HG02943 (cell line): ENCODE data around the gene NKD1.

Experiments
- ATAC-seq: cut with Tn5 transposase; IDR thresholded peaks from one replicate; pipeline ENCODE4 v1.9.1; 2021; ENCODE audit warnings: mild to moderate bottlenecking, low read depth, moderate library complexity; ENCODE audit not compliant: unreplicated experiment

The NKD1 gene

DNA sequence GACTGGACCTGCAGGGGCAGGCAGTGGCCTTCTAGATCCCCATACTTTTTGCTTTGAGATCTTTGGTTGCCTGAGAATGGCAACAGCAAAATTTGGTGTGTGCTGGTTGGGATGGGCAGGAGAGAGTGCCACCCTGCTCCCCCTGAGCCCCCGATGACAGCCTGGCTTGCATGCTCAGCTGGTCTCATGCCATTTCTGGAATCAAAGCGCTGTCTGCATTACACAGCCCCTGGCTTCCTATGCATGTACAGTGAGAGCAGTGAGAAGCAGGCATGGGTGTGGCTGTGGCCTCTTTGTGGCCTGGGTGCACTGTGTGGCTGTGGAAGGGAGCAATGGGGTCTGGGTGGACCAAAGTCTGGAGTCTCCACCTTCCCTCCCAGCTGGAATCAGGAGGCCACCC, 47.7 kb downstream of the NKD1 start:
- ATAC-seq: no peak

DNA sequence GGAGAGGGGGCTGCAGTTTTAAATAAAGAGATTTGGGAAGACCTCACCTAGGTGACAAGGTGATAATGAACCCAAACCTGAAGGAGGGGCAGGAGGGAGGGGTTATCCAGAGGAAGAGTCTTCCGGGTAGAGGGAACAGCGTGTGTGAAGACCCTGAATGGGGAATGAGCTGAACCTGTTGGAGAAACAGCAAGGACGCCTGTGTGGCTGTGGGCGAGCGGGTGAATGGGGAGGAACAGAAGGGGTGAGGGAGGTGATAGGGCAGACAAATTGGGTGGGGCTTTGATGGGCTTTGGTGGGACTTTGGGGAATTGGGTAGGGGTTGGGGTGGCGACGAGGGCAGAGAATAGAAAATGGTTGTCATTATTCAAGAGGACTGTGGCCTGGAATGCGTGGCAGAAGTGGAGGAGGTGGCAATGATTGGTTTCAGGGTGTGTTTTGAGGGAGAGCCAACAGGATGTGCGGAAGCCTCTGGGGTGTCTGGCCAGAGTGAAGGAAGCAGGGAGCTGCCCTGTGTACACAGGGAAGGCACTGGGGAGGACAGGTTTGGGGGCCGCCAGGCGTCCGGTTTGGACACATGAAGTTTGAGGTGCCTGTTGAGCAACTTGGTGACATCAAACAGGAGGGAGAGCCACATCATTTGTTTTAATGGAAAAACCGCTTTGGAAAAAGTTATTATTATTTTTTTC, 48.7 kb downstream of the NKD1 start:
- no peak for ATAC-seq

DNA sequence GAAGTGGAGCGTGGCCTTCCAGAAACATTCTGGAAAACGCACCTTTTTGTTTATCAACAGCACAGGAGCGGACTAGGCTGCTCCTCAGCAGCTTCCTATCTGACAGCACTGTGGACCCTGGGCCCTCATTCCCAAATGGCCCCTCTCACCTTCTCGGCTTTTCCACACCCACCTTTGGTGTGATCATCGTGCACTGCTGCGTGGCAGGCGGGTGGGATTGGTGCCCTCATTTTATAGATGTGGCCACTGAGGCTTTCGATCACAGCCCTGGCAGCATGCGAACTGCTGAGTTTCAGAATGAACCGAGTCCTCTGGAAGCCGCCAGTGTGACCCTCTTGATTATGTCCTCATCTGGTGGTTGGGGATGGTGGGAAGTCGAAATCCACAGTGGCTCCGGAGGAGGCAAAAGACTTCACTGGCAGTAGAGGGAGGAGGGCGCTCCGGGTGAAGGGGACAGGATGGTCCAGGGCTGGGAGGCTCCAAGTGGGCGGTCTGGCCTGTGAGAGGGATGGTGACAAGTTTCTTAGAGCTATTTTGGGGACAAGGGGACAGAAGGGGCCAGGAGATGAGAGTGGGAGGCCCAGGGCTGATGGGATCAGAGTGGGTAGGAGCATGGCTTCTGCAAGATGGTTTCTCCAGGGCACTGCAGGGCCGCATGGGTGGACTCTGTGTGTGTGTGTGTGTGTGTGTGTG, 49.5 kb downstream of the NKD1 start:
- no peak for ATAC-seq

DNA sequence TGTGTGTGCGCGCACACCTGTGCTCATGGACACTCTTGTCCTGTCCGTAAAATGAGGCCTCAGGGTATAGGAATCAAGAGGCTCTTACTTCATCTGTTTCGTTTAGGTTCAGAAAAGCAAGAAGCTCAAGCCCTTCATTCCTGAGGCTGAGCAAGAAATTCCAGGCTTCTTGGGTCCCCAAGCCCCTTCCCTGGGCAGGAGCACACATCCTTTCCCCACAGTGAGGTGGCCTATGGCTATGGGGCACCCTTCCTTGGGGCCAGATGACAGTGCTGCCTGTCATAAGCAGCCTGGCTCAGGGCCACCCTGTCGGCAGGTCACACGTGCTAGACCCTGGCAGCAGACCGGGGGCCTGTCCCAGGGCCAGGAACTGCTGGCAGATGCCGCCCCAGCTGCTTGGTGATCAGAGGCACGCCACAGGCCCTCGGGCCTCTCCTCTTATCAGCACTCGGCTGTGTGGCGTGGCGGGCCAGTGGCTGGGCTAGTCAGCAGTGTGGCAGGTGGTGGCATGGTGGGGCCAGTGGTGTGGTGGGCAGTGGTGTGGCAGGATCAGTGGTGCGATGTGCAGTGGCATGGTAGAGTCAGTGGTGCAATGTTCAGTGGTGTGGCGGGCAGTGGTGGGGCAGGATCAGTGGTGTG, 50.2 kb downstream of the NKD1 start:
- ATAC-seq: no peak

DNA sequence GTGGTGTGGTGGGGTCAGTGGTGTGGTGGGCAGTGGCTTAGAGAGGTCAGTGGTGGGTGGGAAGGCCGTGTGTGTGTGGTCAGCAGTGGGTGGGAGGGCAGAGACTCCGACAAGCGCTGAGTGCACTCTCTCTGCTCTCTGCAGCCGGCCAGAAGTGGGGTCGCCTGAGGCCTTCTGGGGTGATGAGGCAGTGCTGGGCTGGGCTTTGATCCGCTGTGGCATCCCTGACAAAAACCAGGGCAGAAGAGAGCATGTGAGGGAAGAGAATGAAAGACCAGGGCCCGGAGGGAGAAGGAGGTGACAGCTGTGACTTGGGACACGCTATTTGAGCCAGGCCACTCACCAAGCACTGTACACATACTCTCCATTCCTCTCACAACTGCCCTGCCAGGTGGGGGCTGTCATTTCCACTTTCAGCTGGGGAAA, 50.8 kb downstream of the NKD1 start:
- ATAC-seq: no peak

DNA sequence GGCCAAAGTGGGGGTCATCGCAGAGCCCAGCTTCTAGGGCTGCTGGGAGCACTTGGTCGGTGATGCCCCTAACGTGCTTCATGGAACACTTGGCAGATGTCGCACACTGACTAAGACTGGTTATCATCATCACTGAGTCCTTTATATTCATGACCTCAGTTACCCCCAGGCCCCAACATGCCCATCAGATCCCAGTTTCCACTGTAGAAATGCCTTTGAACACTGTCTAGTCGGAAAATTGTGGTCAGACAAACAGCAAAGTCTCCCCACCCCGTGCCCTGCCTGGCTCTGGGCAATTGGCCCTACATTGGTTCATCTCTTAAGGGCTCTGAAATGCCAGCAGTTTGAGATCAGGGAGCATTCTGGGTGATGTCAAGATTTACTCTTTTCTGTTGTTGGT, 51.3 kb downstream of the NKD1 start:
- ATAC-seq: no peak

DNA sequence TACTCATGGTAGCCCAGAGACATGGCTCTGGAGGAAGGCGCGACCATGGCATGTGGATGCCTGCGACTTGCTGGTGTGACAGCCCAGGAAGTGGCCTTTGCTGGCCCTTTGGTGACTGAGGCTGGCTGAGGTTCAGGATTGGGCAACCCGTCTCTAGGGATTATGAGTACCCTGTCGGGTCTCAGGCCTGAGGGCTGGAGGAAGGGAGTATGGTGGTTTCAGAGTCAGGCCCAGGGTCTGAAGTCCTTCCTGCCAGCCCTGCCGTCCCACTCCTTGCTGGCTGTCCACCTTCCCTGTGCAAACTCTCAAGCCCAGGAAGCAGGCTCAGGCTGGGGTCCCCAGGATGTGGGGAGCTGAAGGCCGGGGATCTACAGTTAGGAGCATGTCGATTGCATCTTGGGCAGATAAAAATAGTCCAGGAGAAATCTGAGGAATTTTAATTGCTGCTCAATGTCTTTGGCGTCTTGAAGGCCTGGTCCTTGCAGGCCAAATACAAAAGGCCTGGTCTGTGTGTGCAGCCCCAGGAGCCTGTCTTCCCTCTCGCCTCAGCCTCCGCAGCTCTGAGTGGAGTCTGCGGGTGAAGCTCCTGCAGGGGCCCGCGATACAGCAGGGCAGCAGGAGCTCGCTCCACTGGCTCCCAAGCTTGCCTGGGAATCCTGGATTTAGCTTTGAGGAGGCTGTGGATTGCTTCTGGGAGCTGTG, 52.5 kb downstream of the NKD1 start:
- ATAC-seq: no peak

DNA sequence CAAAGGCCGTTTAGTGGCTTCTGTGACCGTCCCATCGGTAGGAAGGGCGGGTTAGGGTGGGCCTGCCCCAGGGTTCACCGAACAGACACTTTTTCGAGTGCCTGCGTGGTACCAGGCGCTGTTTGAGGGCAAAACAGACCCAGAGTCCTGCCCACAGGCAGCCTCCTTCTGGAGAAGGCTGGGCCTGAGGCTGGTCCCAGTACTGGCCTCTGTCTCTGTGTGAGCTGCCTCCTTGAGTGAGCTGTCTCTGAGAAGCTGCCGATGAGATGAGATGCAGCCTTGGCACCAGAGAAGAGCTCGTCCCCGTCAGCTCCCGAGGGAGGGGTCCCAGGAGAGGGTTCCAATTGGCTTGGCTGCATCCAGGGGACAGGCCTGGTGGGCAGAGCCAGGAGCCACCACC, 53.1 kb downstream of the NKD1 start:
- no peak for ATAC-seq

DNA sequence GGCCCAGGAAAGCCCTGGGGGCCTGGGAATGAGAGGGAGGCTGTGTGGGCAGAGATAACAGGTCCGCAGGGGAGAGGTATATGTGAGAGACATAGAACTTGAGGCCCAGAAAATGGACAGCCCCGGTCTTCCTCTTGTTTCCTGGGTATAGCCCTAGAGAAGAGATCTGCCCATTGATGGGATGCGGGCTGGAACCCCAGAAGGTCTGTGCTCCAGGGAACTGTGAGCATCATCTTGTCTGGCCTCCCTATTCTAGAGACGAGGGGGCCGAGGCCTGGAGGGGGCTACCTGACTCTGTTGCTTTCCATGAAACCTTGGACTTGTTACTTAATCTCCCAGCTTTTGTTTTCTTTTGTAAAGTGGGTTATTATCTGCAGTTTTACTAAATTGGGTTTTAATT, 53.9 kb downstream of the NKD1 start:
- ATAC-seq: no peak

DNA sequence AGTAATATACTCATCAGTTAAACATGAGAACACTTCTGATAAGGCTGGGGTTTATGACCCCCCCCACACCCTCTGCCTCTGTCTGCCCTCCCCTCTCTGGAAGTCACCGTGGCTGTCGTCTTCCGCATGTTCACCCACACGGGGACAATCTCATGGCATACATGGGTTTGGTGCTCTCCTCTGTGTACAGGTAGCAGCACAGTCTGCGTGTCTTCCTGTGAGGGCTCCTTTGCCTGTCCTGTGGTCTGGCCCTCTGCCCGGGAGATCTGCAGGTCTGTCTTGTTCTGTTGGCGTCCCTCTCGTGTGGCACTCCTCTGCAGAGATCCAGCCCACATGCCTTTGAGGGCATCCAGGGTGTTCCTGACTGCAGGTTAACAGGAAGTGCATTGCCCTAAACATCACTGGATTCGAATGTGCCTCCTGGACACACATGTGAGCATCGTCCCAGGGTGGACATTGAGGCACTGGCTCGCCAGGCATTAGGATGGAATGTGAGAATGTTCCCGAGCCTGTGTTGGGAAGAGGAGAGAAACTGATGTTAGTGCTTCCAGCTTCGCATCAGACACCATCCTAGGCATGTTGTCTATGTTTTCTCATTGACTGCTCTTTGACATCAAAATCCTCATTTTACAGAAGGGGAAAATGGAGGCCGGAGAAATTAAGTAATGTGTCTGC, 54.5 kb downstream of the NKD1 start:
- no peak for ATAC-seq

DNA sequence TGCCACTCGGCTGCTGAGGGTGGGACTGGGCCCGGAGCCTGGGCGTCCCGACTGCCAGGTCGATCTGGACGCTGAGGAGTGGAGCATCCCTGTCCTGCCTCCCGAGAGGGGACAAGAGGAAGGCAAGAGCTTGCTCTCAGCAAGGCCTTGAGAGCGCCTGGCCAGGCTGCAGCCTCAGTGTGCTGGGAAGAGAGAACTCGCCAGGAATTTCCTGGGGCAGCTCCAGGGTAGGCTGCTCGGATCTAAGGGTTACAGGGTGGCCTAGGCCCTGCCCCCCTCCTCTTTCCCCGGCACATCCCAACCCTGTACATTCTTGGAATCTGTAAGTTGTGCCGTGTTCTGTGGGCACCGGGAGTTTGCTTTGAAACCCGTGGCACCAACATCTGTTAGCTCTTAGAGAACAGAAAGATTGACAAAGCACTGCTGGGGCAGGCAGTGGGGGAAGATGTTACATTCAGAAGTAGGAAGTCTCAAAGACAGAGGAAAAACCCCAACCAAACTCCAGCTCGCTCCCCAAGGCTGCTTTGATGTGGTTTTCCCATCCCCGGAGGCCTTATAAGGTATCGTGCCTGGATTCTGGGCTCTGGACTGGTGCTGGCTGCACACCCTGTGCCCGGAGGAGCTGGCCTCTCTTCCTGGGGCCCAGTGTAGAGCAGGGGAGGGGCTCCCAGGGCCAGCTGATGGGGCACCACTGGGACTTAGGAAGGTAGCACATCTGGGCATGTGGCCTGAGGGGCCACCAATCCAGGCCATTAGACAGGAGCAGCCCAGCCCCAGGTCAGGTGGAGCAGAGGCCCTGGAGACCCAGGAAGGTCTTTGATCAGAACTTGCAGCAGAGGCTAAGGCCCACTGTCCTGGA, 55.2 kb downstream of the NKD1 start:
- no peak for ATAC-seq

DNA sequence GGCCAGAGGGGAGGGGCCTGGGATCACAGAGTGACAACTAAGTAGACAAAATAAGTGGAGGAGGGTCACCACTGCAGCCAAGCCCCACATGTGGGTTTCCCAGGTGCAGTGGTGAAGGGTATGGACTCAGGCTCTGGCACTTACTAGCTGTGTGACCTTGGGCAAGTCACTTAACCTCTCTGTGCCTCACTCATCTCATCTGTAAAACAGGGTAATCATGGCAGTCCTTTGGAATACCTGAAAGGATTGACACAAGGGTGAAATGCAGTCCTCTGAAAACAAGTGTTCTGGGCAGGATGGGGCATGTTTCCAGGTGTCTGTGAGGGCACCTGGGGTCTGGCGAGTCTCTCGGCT, 55.8 kb downstream of the NKD1 start:
- ATAC-seq: no peak

DNA sequence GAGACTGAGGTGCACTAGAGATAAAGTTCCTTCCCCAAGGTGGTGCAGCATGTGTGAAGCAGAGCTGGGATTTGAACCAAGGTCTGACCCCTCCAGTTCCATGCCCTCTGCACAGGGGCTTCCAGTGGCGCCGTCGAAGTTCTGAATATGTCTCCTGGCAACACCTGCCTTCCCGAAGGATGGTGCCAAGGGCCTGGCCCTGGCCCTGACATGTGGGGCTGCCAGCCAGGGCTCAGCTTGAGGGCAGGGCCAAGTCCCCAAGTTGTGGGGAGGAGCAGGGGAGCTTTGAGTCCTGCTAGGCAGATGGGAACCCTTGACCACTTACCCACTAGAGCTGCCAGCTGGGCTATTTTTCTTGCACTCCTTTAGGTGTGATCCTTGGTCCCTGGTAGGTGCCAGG, 56.4 kb downstream of the NKD1 start:
- ATAC-seq: no peak

DNA sequence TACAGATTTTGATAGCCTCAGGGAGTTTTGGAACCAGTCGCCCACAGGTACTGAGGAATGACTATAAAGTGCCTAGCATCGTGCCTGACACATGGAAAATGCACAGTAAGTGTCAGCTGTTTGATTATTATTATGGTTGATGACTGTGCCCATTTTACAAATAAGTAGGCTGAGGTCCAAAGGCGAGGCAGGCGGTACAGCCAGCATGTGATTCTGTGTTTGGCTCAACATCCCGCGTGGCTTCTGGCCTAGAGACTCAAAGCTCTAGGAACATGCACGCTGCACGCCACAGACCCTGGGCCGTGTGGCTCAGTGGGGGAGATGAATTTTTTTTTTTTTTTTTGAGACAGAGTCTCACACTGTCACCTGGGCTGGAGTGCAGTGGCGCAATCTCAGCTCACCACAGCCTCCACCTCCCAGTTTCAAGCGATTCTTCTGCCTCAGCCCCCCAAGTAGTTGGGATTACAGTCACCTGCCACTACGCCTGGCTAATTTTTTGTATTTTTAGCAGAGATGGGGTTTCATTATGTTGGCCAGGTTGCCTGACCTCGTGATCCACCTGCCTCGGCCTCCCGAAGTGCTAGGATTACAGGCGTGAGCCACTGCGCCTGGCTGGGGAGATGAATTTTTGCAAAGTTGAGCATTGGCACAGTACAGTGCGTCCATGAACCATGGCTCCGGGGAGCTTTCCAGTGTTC, 57.7 kb downstream of the NKD1 start:
- no peak for ATAC-seq

DNA sequence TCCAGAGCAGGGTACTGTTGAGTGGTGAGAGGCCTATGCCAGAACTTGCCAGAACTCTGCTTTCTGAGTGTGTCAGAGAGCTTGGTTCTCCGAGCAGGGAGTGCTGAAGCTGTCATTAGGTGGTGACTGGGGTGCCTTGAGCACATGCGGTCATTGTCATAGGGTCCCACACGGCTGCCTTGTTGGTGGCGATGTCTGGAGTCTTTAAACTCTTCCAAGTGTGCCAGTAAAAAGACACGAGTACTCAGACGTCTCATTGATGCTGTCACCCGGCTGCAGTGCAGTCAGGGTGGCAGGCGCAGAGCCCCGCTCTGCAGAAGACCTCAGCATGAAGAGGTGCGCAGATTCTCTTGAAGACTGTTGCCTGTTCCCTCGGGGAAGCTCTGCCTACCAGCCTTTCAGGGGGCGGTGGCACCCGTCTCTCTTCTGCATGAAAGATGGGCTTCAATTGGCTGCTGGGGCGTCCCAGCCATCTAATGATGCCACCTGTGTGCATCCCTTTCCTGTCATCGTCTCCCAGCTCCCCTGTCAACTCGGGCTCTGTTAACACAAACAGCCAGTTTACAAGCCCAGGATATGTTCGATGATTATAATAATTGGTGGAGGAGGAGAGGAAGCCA, 58.3 kb downstream of the NKD1 start:
- ATAC-seq: no peak

DNA sequence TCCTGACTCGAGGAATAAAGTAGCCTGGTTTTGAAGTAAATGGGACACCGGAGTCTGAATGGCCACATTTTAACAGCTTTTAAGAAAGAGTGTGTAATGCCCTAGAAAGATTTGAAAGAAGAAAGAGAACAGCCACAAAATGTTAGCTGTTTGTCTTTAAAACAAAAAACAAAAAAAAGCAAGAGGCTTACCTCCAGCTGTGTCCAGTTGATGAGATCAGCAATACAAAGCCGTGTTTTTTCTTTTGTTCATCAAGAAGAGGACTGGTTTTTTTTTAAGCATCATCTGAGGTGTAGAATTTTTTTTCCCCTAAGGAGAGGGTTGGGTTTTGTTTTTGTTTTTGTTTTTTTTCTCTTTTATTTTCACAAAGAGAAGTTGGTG, 58.8 kb downstream of the NKD1 start:
- ATAC-seq: no peak

DNA sequence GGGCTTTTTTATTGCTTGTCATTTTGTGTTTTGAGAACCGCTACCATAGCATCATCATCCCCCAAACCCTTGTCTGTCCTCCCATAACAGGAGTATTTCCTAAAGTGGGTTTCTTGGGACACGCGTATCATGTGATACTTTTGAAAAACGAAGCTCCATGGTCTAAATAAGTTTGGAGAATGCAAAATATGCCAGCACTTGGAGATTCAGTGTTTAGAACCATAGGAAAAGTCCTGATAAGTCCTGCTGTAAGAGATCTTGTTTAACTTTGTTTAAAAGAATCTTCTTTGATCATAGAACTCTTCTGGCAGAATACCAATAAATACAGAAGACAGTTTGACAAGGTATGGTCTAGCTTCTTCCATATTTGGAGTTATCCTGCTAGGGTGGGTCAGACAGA, 59.3 kb downstream of the NKD1 start:
- ATAC-seq: no peak

DNA sequence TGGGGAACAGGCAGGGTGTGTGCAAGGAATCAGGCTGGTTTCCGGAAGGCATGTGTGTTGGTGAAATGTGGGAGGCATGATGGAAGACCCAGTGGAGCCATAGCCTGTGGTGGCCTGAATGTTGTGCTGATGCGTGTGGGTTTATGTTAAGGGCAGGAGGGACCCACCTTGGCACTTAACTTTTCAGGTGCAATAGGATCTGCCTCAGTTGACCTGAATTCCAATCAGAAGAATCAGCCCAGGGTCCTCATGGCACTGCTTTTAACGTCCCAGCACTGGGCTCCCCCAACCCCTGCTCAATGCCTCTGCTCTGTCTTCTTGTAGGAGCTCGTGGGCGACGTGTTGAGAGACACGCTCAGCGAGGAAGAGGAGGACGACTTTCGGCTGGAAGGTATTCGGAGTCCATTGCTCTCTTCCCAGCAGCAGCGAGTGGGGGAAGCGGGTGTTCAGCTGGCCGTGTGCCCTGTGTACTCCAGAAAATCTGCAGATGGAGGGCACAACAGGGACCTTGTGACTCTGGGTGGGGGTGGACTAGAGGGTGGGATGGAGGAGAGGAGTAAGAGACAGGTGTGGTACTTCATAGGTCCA, 59.9 kb downstream of the NKD1 start:
- ATAC-seq: no peak

DNA sequence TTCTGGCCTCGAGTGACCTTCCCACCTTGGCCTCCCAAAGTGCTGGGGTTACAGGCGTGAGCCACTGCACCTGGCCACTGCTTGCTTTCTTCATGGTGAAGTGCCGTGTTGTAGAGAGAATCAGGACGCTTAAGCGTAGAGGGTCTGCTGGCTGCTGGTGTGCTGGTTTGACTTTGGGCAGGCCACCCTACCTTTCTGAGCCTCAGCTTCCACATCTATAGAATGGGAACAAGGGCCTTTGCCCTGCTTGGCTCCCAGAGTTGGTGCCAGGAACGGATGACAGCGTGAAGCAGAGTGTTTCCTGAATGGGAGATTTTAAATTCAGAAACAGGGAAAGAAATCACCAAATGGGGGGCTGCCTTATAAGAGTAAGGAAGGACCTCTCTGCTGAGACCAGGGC, 60.9 kb downstream of the NKD1 start:
- no peak for ATAC-seq
